Measurements from ENCODE around the gene GMEB1. TPM values are rescaled to one million over a fixed set of nuclear protein-coding genes. Genes with fewer than 3 reads are reported as not detected.

Gene GMEB1, protein sequence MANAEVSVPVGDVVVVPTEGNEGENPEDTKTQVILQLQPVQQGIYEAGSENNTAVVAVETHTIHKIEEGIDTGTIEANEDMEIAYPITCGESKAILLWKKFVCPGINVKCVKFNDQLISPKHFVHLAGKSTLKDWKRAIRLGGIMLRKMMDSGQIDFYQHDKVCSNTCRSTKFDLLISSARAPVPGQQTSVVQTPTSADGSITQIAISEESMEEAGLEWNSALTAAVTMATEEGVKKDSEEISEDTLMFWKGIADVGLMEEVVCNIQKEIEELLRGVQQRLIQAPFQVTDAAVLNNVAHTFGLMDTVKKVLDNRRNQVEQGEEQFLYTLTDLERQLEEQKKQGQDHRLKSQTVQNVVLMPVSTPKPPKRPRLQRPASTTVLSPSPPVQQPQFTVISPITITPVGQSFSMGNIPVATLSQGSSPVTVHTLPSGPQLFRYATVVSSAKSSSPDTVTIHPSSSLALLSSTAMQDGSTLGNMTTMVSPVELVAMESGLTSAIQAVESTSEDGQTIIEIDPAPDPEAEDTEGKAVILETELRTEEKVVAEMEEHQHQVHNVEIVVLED
- total RNA-seq, result 7.5 and 11.1 TPM in 2 replicates

GRCh38 chr1:28668191-28668955, at the start of gene GMEB1:
Gene GMEB1 (plus strand): TSS chr1:28668784. CDS start chr1:28683613, 14,829 bp downstream.

DNA sequence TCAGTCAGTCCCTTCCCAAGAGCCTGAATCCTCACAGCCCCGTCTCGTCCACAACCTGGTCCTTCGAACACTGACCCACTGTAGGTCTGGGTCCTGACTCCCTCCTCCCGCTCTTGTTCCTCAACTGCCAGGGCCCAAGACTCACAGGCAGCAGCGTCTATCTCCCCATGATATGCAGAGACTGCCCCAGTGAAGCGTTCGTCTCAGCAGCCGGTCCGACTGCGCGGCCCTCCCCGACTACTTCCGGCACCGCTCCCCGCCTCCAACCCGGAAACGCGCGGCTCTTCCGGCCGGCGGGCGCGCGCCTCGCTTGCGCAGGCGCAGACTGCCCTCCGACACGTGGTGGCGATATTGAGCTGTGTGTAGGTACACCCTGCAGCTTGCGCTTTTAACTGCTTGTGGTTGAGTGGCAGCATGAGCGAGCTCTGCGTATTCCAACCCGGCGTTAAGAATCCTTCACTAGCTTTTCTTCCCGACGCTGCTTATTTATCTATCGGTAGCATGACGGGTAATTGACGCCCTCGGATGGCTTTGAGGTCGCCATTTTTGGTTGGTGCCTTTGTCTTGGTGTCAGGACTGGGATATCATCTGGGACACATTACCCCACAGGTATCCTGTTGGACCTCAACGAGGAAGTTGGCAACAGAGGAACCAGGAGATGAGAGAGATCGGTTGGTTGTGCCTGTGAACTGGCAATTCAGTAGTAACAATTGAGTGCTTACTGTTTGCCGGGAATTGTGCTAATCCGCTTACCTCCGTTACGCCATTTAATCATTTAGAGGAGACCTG, 25.5 kb upstream of the GMEB1 start, which contains the start of gene TAF12:
Gene TAF12, minus strand, starts transcription at position 221 of the 789 bp plus-strand sequence. CDS start 20,986 bp downstream, outside the sequence.

DNA sequence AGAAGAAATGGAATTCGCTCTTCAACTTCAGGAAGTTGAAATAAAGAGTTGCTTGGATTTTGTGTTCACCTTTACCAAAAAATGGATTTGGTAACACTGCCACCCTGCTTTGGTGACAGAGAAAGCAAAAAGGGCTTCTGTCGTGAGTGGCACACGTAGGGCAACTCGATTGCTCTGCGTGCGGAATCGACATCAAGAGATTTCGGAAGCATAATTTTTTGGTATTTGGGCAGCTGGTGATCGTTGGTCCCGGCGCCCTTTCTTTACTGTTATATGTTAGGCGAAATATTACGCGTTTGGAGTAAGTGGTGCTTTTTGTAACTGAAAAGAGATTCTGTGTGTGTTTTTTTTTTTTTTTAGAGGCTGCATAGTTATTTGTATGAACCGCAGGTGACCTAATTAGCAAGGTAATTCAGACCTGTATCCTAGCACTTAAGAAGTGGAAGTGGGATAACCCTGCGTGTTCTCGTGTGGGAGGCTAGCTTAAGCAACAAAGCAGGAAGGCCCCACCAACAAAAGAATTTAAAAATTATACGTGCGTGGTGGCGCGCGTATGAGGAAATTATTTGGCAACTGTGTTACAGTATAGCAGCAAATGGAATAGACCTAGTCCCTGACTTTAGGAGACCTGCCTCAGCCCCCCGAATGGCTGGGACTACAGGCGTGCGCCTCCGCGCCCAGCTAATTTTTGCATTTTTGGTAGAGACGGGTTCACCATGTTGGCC, 19.9 kb upstream of the GMEB1 start, which contains the start of gene RNU11:
Gene RNU11, plus strand, starts transcription at position 127 of the 725 bp plus-strand sequence.

GRCh38 chr1:28736450-28737306, 68.1 kb downstream of the GMEB1 start, which contains the start of gene YTHDF2:
Gene YTHDF2 (plus strand): TSS chr1:28736940. CDS start chr1:28737121, 181 bp downstream.

Other genes starting within 250 kb of the GMEB1 start
- gene RCC1, start 162.7 kb upstream of the GMEB1 start, total RNA-seq, result 77.3 and 79.0 TPM in 2 replicates
- gene TRNAU1AP, start 115.7 kb upstream of the GMEB1 start, total RNA-seq, result 27.2 and 31.2 TPM in 2 replicates
- gene RAB42, start 76.5 kb upstream of the GMEB1 start, total RNA-seq, result 0.97 TPM in 1 of 2 replicates, not detected in the other
- 24.4 and 39.8 TPM in 2 replicates for gene TAF12, start 25.7 kb upstream of the GMEB1 start, total RNA-seq
- not detected in 2 replicates for gene RNU11, start 20.2 kb upstream of the GMEB1 start, total RNA-seq
- gene YTHDF2, start 68.2 kb downstream of the GMEB1 start, total RNA-seq, result 81.5 and 89.5 TPM in 2 replicates
- not detected in 2 replicates for gene OPRD1, start 143.4 kb downstream of the GMEB1 start, total RNA-seq
- 22.1 and 31.8 TPM in 2 replicates for gene EPB41, start 245.8 kb downstream of the GMEB1 start, total RNA-seq

Data from epithelial cell of umbilical artery (primary cell).